ENCODE measurements around the gene ADIPOR1. TPM values are rescaled to one million over a fixed set of nuclear protein-coding genes. Genes with fewer than 3 reads are reported as not detected.

ADIPOR1 gene
- total RNA-seq, result 95.8 and 188 TPM in 2 replicates

GRCh38 chr1:202957733-202958543, at the start of gene ADIPOR1:
ADIPOR1 (minus strand) TSS chr1:202958312; CDS start chr1:202951070, 7,242 bp downstream.

GRCh38 chr1:203006948-203007871, 49.1 kb upstream of the ADIPOR1 start, which contains the start of gene TMEM183A:
TMEM183A (plus strand) TSS chr1:203007374; CDS start chr1:203007466, 92 bp downstream.

GRCh38 chr1:202926581-202927491, 31.3 kb downstream of the ADIPOR1 start, which contains the start of gene KLHL12:
KLHL12 (minus strand) TSS chr1:202927234; CDS start chr1:202925162, 2,072 bp downstream.

Small RNA genes lying within 50 kb of the gene (small RNA-seq; reads per million reads assigned to genes)
- not detected for gene RF00019

Other genes starting within 250 kb of the ADIPOR1 start
- not detected in 2 replicates for gene SYT2, start 247.9 kb downstream of the ADIPOR1 start, total RNA-seq
- gene KDM5B, start 149.9 kb downstream of the ADIPOR1 start, total RNA-seq, result 125 and 194 TPM in 2 replicates
- gene PCAT6, start 147.4 kb downstream of the ADIPOR1 start, total RNA-seq, result 0.33 and 1.2 TPM in 2 replicates
- 3.9 and 6.2 TPM in 2 replicates for gene RABIF, start 69.2 kb downstream of the ADIPOR1 start, total RNA-seq
- 19.2 and 19.8 TPM in 2 replicates for gene KLHL12, start 31.1 kb downstream of the ADIPOR1 start, total RNA-seq
- 152 and 167 TPM in 2 replicates for gene CYB5R1, start 8.9 kb upstream of the ADIPOR1 start, total RNA-seq
- 67.1 and 130 TPM in 2 replicates for gene TMEM183A, start 49.1 kb upstream of the ADIPOR1 start, total RNA-seq
- gene PPFIA4, start 68.2 kb upstream of the ADIPOR1 start, total RNA-seq, result 3.3 and 3.5 TPM in 2 replicates
- gene MYOG, start 127.7 kb upstream of the ADIPOR1 start, total RNA-seq, result not detected in 2 replicates
- gene ADORA1, start 169.4 kb upstream of the ADIPOR1 start, total RNA-seq, result 0.39 and 0.87 TPM in 2 replicates
- gene MYBPH, start 217.5 kb upstream of the ADIPOR1 start, total RNA-seq, result not detected in 2 replicates
- 0.54 and 0.79 TPM in 2 replicates for gene CHI3L1, start 228.4 kb upstream of the ADIPOR1 start, total RNA-seq